Endothelial cell (in vitro differentiated cells): ENCODE measurements around the gene C16orf87. TPM values are rescaled to one million over a fixed set of nuclear protein-coding genes. Genes with fewer than 3 reads are reported as not detected.
"Not testable (repeated sequence)": the region's sequence is repeated elsewhere in the genome, so short reads cannot be mapped to it uniquely, and the experiment has no call there.

ENCODE experiments used
- DNase-seq: peaks from one replicate; pipeline ENCODE4 v3.0.0; 2021; ENCODE audit warnings: low spot score
- H3K27ac Mint-ChIP-seq: one replicate; pipeline ENCODE4 v1.8.0; 2021; ENCODE audit warnings: mixed read lengths, inconsistent platforms; ENCODE audit not compliant: unreplicated experiment
- H3K27me3 Mint-ChIP-seq: one replicate; pipeline ENCODE4 v1.8.0; 2021; ENCODE audit warnings: mild to moderate bottlenecking, moderate library complexity, mixed read lengths, inconsistent platforms; ENCODE audit not compliant: unreplicated experiment
- H3K36me3 Mint-ChIP-seq: one replicate; pipeline ENCODE4 v1.8.0; 2021; ENCODE audit warnings: mild to moderate bottlenecking, low read depth, mixed read lengths, inconsistent platforms; ENCODE audit not compliant: unreplicated experiment
- H3K4me1 Mint-ChIP-seq: one replicate; pipeline ENCODE4 v1.8.0; 2021; ENCODE audit warnings: mild to moderate bottlenecking, mixed read lengths, inconsistent platforms; ENCODE audit not compliant: unreplicated experiment
- H3K4me3 Mint-ChIP-seq: one replicate; pipeline ENCODE4 v1.8.0; 2021; ENCODE audit warnings: mild to moderate bottlenecking, mixed read lengths, inconsistent platforms; ENCODE audit not compliant: unreplicated experiment
- H3K9me3 Mint-ChIP-seq: one replicate; pipeline ENCODE4 v1.8.0; 2021; ENCODE audit warnings: mixed read lengths, inconsistent platforms; ENCODE audit not compliant: unreplicated experiment
- CTCF ChIP-seq: fragments of 200-600 bp; sonication (generic); IDR thresholded peaks from one replicate; pipeline ENCODE4 v1.5.0; 2021; ENCODE audit warnings: antibody characterized with exemption; ENCODE audit not compliant: unreplicated experiment
- total RNA-seq: library from RNA; stranded (reverse); fragmentation: NEBNext Ultra II Directional; extraction: Animal tissue kit (Norgen Biotek cat#: 25700); gene quantifications from one replicate; pipeline ENCODE4 v1.2.1, GENCODE V29; 2021; ENCODE audit not compliant: unreplicated experiment

Gene C16orf87
- total RNA-seq, 1 donor from 2014 or later = 15.3 TPM

DNA sequence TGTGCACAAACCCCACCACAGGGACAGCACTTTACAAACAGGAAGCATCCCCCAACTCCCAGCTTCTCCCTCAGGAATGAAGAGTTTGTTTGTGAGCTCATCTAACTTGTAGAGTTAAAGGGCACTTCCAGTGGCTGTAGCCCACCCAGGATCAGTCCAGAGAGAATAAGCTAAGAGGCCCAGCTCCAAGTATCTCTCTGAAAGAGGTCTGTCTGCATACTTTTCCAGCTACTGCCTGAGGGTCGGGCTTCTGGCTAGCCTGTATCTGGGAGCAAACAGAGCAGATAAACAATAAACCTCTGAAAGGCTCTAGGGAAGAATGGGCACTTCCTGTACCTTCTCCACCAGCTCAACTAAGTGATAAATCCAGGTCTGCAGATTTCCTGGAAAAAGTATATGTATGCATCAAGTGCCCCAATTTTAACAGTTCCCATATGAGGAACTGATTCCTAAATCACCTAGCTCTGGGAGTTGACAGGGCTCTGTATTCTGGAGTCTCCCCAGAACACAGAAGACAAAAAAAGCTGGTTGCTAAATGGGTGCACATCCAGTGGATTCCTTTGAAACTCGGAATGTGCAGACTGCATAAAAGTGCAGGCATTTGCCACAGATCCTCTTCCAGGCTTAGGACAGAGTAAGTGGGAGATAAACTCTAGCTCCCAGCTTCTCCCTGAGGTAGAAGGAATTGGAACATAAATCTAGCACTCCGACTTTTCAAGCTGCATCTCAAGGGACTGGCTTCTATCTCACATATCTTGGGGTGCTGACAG lies 45.7 kb downstream of the C16orf87 start:
- TF ChIP-seq CTCF = no peak
- H3K27ac Mint-ChIP-seq = peak overlapping the region; percentile 99
- H3K36me3 Mint-ChIP-seq = peaks cover 5% of the 10 kb centered on the region
- no peaks in the 10 kb centered on the region for H3K9me3 Mint-ChIP-seq
- no peak overlapping the region for H3K4me3 Mint-ChIP-seq
- no peak for DNase-seq
- H3K27me3 Mint-ChIP-seq = peaks cover 8% of the 10 kb centered on the region
- H3K4me1 Mint-ChIP-seq = peaks cover 18% of the 10 kb centered on the region

GRCh38 chr16:46784569-46784968 lies 46.4 kb downstream of the C16orf87 start:
- not testable (repeated sequence) for H3K4me3 Mint-ChIP-seq, H3K9me3 Mint-ChIP-seq, H3K27me3 Mint-ChIP-seq, H3K36me3 Mint-ChIP-seq, DNase-seq
- Mint-ChIP-seq H3K4me1 (peaks cover 16% of the 10 kb centered on the region), H3K27ac (peak overlapping the region; percentile 99)

GRCh38 chr16:46783800-46784199 lies 47.2 kb downstream of the C16orf87 start:
- Mint-ChIP-seq H3K27me3 (peaks cover 6% of the 10 kb centered on the region), H3K27ac (peak overlapping the region; percentile 10)

DNA sequence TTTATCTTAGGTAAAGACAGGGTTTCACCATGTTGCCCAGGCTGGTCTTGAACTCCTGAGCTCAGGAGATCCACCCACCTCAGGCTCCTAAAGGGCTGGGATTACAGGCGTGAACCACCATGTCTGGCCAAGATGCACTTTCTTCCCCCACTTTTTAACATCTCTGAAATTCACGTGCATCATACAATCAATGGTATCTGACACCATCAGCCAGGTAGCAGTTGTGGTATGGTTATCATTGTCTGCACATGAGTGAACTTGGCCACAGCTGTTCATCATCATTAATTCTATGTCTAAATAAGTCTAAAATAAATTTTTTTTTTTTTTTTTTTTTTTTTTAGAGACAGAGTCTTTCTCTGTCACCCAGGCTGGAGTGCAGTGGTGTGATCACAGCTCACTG lies 48.7 kb downstream of the C16orf87 start:
- Mint-ChIP-seq H3K27me3 (peaks cover 6% of the 10 kb centered on the region), H3K36me3 (peaks cover 6% of the 10 kb centered on the region), H3K9me3 (no peaks in the 10 kb centered on the region), H3K4me3 (no peak overlapping the region), H3K27ac (no peak overlapping the region), H3K4me1 (peaks cover 15% of the 10 kb centered on the region)
- no peak for TF ChIP-seq CTCF
- DNase-seq = no peak

More at GRCh38 chr16:46783800-46784199, 47.2 kb downstream of the C16orf87 start:
- DNase-seq = no peak
- Mint-ChIP-seq H3K4me3 (no peak overlapping the region), H3K36me3 (peaks cover 5% of the 10 kb centered on the region), H3K9me3 (no peaks in the 10 kb centered on the region), H3K4me1 (peaks cover 14% of the 10 kb centered on the region)
- TF ChIP-seq CTCF = no peak

- no peak overlapping the region for H3K4me3 Mint-ChIP-seq
- H3K4me1 Mint-ChIP-seq = peaks cover 4% of the 10 kb centered on the region
- H3K36me3 Mint-ChIP-seq = peaks cover 6% of the 10 kb centered on the region
- H3K27ac Mint-ChIP-seq = no peak overlapping the region
- no peaks in the 10 kb centered on the region for H3K9me3 Mint-ChIP-seq
- no peak for DNase-seq
- TF ChIP-seq CTCF = no peak
- H3K27me3 Mint-ChIP-seq = no peaks in the 10 kb centered on the region
These were observed 53.2 kb downstream of the C16orf87 start for GRCh38 chr16:46777804-46778203.
